SK-N-SH (cell line): Measurements from ENCODE around the gene EEA1. TPM values are rescaled to one million over a fixed set of nuclear protein-coding genes. Genes with fewer than 3 reads are reported as not detected.

ENCODE experiments used
- CTCF ChIA-PET: fragments of 300-600, 350-600 bp; formaldehyde crosslinking; extraction: SDS; loops from one replicate; lab custom pipeline; 2021; lab: Yijun Ruan, JAX
- POLR2A ChIA-PET: fragments of 350-600 bp; sonication (Branson Sonifier 250); formaldehyde crosslinking; extraction: SDS; loops from one replicate; lab custom pipeline; 2020; ENCODE audit warnings: antibody characterized with exemption, inconsistent platforms; lab: Yijun Ruan, JAX
- DNase-seq: peaks from one replicate; pipeline ENCODE4 v3.0.0; 2012
- H2AFZ ChIP-seq: fragments of 200-600 bp; sonication (generic); 2 replicates; pipeline ENCODE4 v1.8.1; 2016; ENCODE audit warnings: antibody characterized with exemption, mild to moderate bottlenecking, low read depth
- H3F3A ChIP-seq: fragments of 200-600 bp; sonication (generic); replicated peaks from 2 replicates; pipeline ENCODE3; 2016; ENCODE audit warnings: antibody characterized with exemption, mild to moderate bottlenecking; ENCODE audit not compliant: insufficient read depth
- H3K27ac ChIP-seq, 2 experiments: fragments of 200-500 bp in 1 of 2; fragments of 200-600 bp in 1 of 2; sonication (Bioruptor generic) in 1 of 2; sonication (generic), shearing (Covaris generic) in 1 of 2; 2 replicates each; pipeline versions ENCODE4 v1.5.1 to v1.6.1; 2014 to 2016; ENCODE audit warnings: low read depth in 2 of 2, inconsistent platforms in 1 of 2, low read length in 1 of 2, mild to moderate bottlenecking in 1 of 2, mixed read lengths in 1 of 2
- H3K27me3 ChIP-seq: fragments of 200-600 bp; sonication (generic), shearing (Covaris generic); 2 replicates; pipeline ENCODE4 v1.6.1; 2016; ENCODE audit warnings: mixed run types; ENCODE audit not compliant: insufficient read depth
- H3K36me3 ChIP-seq, 2 experiments: fragments of 200-500 bp in 1 of 2; fragments of 200-600 bp in 1 of 2; sonication (Bioruptor generic) in 1 of 2; sonication (generic) in 1 of 2; replicated peaks in 1 of 2; 2 replicates each; pipeline versions ENCODE3 to v1.5.1; 2014 to 2016; ENCODE audit warnings: low read length in 1 of 2, mild to moderate bottlenecking in 1 of 2; ENCODE audit not compliant: insufficient read depth in 2 of 2, control insufficient read depth in 1 of 2
- H3K4me1 ChIP-seq, 2 experiments: fragments of 200-500 bp in 1 of 2; fragments of 200-600 bp in 1 of 2; sonication (Bioruptor generic) in 1 of 2; sonication (generic), shearing (Covaris generic) in 1 of 2; 2 replicates each; pipeline versions ENCODE4 v1.5.1 to v1.6.1; 2014 to 2016; ENCODE audit warnings: low read depth in 1 of 2, low read length in 1 of 2, mixed run types in 1 of 2; ENCODE audit not compliant: insufficient read depth in 2 of 2, control insufficient read depth in 1 of 2
- H3K4me2 ChIP-seq: fragments of 200-600 bp; sonication (generic), shearing (Covaris generic); 2 replicates; pipeline ENCODE4 v1.6.1; 2017; ENCODE audit warnings: mixed run types
- H3K4me3 ChIP-seq, 2 experiments: fragments of 200-500 bp in 1 of 2; fragments of 200-600 bp in 1 of 2; sonication (Bioruptor generic) in 1 of 2; sonication (generic), shearing (Covaris generic) in 1 of 2; 2 replicates each; pipeline versions ENCODE4 v1.5.1 to v1.8.1; 2014 to 2016; ENCODE audit warnings: low read depth in 2 of 2, inconsistent platforms in 1 of 2, low read length in 1 of 2, mild to moderate bottlenecking in 1 of 2, mixed read lengths in 1 of 2, moderate library complexity in 1 of 2
- H3K79me2 ChIP-seq: fragments of 200-600 bp; sonication (generic); 2 replicates; pipeline ENCODE4 v1.8.1; 2017; ENCODE audit warnings: mild to moderate bottlenecking; ENCODE audit not compliant: insufficient read depth
- H3K9ac ChIP-seq: fragments of 200-600 bp; sonication (generic); 2 replicates; pipeline ENCODE4 v1.6.1; 2017; ENCODE audit warnings: mixed run types
- H3K9me2 ChIP-seq: fragments of 200-600 bp; sonication (generic); 2 replicates; pipeline ENCODE4 v1.6.1; 2017; ENCODE audit warnings: mixed run types
- H3K9me3 ChIP-seq: fragments of 200-600 bp; sonication (generic); 2 replicates; pipeline ENCODE4 v1.6.1; 2017; ENCODE audit warnings: mixed run types, mild to moderate bottlenecking, moderate library complexity
- H4K20me1 ChIP-seq: fragments of 200-600 bp; sonication (generic); 2 replicates; pipeline ENCODE4 v1.6.1; 2017; ENCODE audit warnings: mild to moderate bottlenecking, mixed run types; ENCODE audit not compliant: insufficient read depth
- CHD2 ChIP-seq: fragments of 150-350 bp; IDR thresholded peaks from 2 replicates; pipeline ENCODE4 v1.6.1; 2018; ENCODE audit warnings: low read length; ENCODE audit not compliant: partially characterized antibody
- CTCF ChIP-seq: fragments of 200-600 bp; sonication (generic); IDR thresholded peaks from 2 replicates; pipeline ENCODE4 v1.6.1; 2017; ENCODE audit warnings: antibody characterized with exemption, mild to moderate bottlenecking, moderate library complexity
- ELF1 ChIP-seq: IDR thresholded peaks from 2 replicates; pipeline ENCODE4 v1.4.0; 2012
- FOSL2 ChIP-seq: IDR thresholded peaks from 2 replicates; pipeline ENCODE4 v1.4.0; 2012; ENCODE audit warnings: low read depth, mild to moderate bottlenecking, moderate library complexity, borderline replicate concordance
- GABPA ChIP-seq: IDR thresholded peaks from 2 replicates; pipeline ENCODE4 v1.4.0; 2012; ENCODE audit warnings: low read depth, mild to moderate bottlenecking
- IRF3 ChIP-seq: fragments of 150-350 bp; IDR thresholded peaks from 2 replicates; pipeline ENCODE4 v1.6.1; 2016; ENCODE audit warnings: mild to moderate bottlenecking, low read depth, low read length
- JUND ChIP-seq: IDR thresholded peaks from 2 replicates; pipeline ENCODE4 v1.4.0; 2012
- MXI1 ChIP-seq: IDR thresholded peaks from 2 replicates; pipeline ENCODE4 v1.6.1; 2012; ENCODE audit warnings: mild to moderate bottlenecking, low read depth, low read length, improper control_type of control experiment
- NFIC ChIP-seq: IDR thresholded peaks from 2 replicates; pipeline ENCODE4 v1.4.0; 2012; ENCODE audit warnings: borderline replicate concordance
- PBX3 ChIP-seq: IDR thresholded peaks from 2 replicates; pipeline ENCODE4; 2012
- POLR2AphosphoS5 ChIP-seq: IDR thresholded peaks from 2 replicates; pipeline ENCODE4 v1.6.1; 2012; ENCODE audit warnings: low read depth, low read length
- RAD21 ChIP-seq: IDR thresholded peaks from 2 replicates; pipeline ENCODE4 v1.6.1; 2012; ENCODE audit warnings: mild to moderate bottlenecking, low read length
- RCOR1 ChIP-seq: fragments of 150-350 bp; IDR thresholded peaks from 2 replicates; pipeline ENCODE4 v1.6.1; 2017; ENCODE audit warnings: antibody characterized with exemption, low read length
- RFX5 ChIP-seq: IDR thresholded peaks from 2 replicates; pipeline ENCODE4 v1.6.1; 2012; ENCODE audit warnings: mild to moderate bottlenecking, improper control_type of control experiment, low read length
- RXRA ChIP-seq: IDR thresholded peaks from 2 replicates; pipeline ENCODE4 v1.4.0; 2012; ENCODE audit warnings: low read depth, mild to moderate bottlenecking, borderline replicate concordance
- SIN3A ChIP-seq: IDR thresholded peaks from 2 replicates; pipeline ENCODE4 v1.6.1; 2012; ENCODE audit warnings: low read depth, mild to moderate bottlenecking, low read length, moderate library complexity, borderline replicate concordance
- SMC3 ChIP-seq: IDR thresholded peaks from 2 replicates; pipeline ENCODE4 v1.6.1; 2012; ENCODE audit warnings: low read depth, low read length, improper control_type of control experiment
- TCF12 ChIP-seq: IDR thresholded peaks from 2 replicates; pipeline ENCODE4 v1.4.0; 2012
- USF2 ChIP-seq: fragments of 150-350 bp; IDR thresholded peaks from 2 replicates; pipeline ENCODE4 v1.6.1; 2017; ENCODE audit warnings: antibody characterized with exemption, low read length, low read depth, borderline replicate concordance
- YY1 ChIP-seq: IDR thresholded peaks from 2 replicates; pipeline ENCODE4 v1.4.0; 2012; ENCODE audit warnings: low read depth, mild to moderate bottlenecking
- WGBS: methylation state at CpG from one replicate; pipeline ENCODE4 v1.1.6; 2017; ENCODE audit warnings: low lambda C conversion rate; 5-methylcytosine and 5-hydroxymethylcytosine counted together
- polyA plus RNA-seq, 3 experiments: library from polyadenylated mRNA; depleted of rRNA; stranded (reverse); fragments of >200 nt; gene quantifications; 2 replicates each; pipeline ENCODE4 v1.2.3, GENCODE V29; 2012

EEA1 gene
- polyA plus RNA-seq, 1 of the 3 experiments (the other 2 are of a cell fraction): 1.5 TPM

GRCh38 chr12:92769124-92769901 is 159.8 kb downstream of the EEA1 start:
- Histone ChIP-seq H3K36me3 (peaks cover 2 to 13% of the 10 kb centered on the region in 2 experiments), H2AFZ (no peak overlapping the region), H3K4me3 (no peak overlapping the region), H3K79me2 (no peaks in the 10 kb centered on the region), H3K9me3 (no peaks in the 10 kb centered on the region; the same call in 1 of the 2 replicates), H3K4me2 (no peak overlapping the region), H3F3A (no peaks in the 10 kb centered on the region), H3K4me1 (no peaks in the 10 kb centered on the region; a peak in 2 of 4 replicates), H3K9ac (no peak overlapping the region), H3K9me2 (no peaks in the 10 kb centered on the region), H3K27me3 (no peaks in the 10 kb centered on the region), H4K20me1 (no peaks in the 10 kb centered on the region), H3K27ac (no peak overlapping the region)
- DNase-seq: no peak
- no peak for TF ChIP-seq RXRA
- no peak for TF ChIP-seq GABPA
- TF ChIP-seq USF2: no peak
- TF ChIP-seq SMC3: no peak
- no peak for TF ChIP-seq RFX5
- no peak for TF ChIP-seq CTCF
- TF ChIP-seq TCF12: no peak
- no peak for TF ChIP-seq CHD2
- TF ChIP-seq FOSL2: no peak
- TF ChIP-seq ELF1: no peak
- TF ChIP-seq POLR2AphosphoS5: no peak
- TF ChIP-seq IRF3: no peak
- no peak for TF ChIP-seq MXI1
- TF ChIP-seq PBX3: no peak
- TF ChIP-seq RAD21: no peak
- TF ChIP-seq YY1: no peak
- TF ChIP-seq RCOR1: no peak
- TF ChIP-seq JUND: no peak
- no peak for TF ChIP-seq NFIC
- TF ChIP-seq SIN3A: no peak
- CTCF ChIA-PET: interaction anchor here (0.9 to 1.5 kb wide), 2 partner anchors 9 to 218 kb away, joined by 3 to 4 read pairs; no protein-coding TSS in a partner anchor
- POLR2A ChIA-PET: no interaction called here
- WGBS: 97% methylated on average over 4 of the region's 4 CpGs
